Measurements from ENCODE around the gene ANKRD61.
A peak's percentile ranks its signal among the peaks of the same experiment; 100 is the strongest.
"Not testable (repeated sequence)": the region's sequence is repeated elsewhere in the genome, so short reads cannot be mapped to it uniquely, and the experiment has no call there.

The ANKRD61 gene

GRCh38 chr7:6035165-6035564 is 4.0 kb downstream of the ANKRD61 start:
- no peaks in the 10 kb centered on the region for H3K27me3 ChIP-seq (ENCODE audit: control insufficient read depth, insufficient read depth, low read length)
- H3K9me3 ChIP-seq (ENCODE audit: control insufficient read depth, insufficient read depth, low read length), result no peaks in the 10 kb centered on the region
- H3K4me3 ChIP-seq (ENCODE audit: low read depth, low read length), result no peak overlapping the region
- H3K9ac ChIP-seq (ENCODE audit: low read depth, low read length), result no peak overlapping the region
- peaks cover 93% of the 10 kb centered on the region for H3K36me3 ChIP-seq (ENCODE audit: control insufficient read depth, insufficient read depth, low read length)
- H3K27ac ChIP-seq (ENCODE audit: low read depth, low read length), result no peak overlapping the region
- H3K4me1 ChIP-seq (ENCODE audit: control insufficient read depth, insufficient read depth, low read length), result no peaks in the 10 kb centered on the region

GRCh38 chr7:6035686-6036085 is 4.5 kb downstream of the ANKRD61 start:
- Histone ChIP-seq H3K9me3 (ENCODE audit: control insufficient read depth, insufficient read depth, low read length) (no peaks in the 10 kb centered on the region), H3K27ac (ENCODE audit: low read depth, low read length) (no peak overlapping the region), H3K4me3 (ENCODE audit: low read depth, low read length) (no peak overlapping the region), H3K36me3 (ENCODE audit: control insufficient read depth, insufficient read depth, low read length) (peaks cover 94% of the 10 kb centered on the region), H3K4me1 (ENCODE audit: control insufficient read depth, insufficient read depth, low read length) (no peaks in the 10 kb centered on the region), H3K27me3 (ENCODE audit: control insufficient read depth, insufficient read depth, low read length) (no peaks in the 10 kb centered on the region), H3K9ac (ENCODE audit: low read depth, low read length) (no peak overlapping the region)

- Histone ChIP-seq H3K36me3 (ENCODE audit: control insufficient read depth, insufficient read depth, low read length) (peaks cover 83% of the 10 kb centered on the region), H3K9me3 (ENCODE audit: control insufficient read depth, insufficient read depth, low read length) (no peaks in the 10 kb centered on the region)
Observed at GRCh38 chr7:6049780-6050179, 18.6 kb downstream of the ANKRD61 start.

DNA sequence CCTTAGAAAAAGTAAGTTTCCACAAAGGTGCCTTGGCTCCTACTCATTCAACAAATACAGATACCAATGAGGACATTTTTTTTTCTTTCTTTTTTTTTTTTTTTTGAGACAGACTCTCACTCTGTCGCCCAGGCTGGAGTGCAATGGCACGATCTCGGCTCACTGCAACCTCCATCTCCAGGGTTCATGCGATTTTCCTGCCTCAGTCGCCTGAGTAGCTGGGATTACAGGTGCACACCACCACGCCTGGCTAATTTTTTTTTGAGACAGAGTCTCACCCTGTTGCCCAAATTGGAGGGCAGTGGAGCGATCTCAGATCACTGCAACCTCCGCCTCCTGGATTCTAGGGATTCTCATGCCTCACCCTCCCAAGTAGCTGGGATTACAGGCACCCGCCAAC is 20.0 kb downstream of the ANKRD61 start:
- not testable (repeated sequence) for H3K27me3 ChIP-seq (ENCODE audit: control insufficient read depth, insufficient read depth, low read length); H3K9ac ChIP-seq (ENCODE audit: low read depth, low read length); H3K4me1 ChIP-seq (ENCODE audit: control insufficient read depth, insufficient read depth, low read length); H3K9me3 ChIP-seq (ENCODE audit: control insufficient read depth, insufficient read depth, low read length); H3K27ac ChIP-seq (ENCODE audit: low read depth, low read length); H3K4me3 ChIP-seq (ENCODE audit: low read depth, low read length)
- H3K36me3 ChIP-seq (ENCODE audit: control insufficient read depth, insufficient read depth, low read length), result peaks cover 76% of the 10 kb centered on the region

More at GRCh38 chr7:6049780-6050179, 18.6 kb downstream of the ANKRD61 start:
- no peaks in the 10 kb centered on the region for H3K27me3 ChIP-seq (ENCODE audit: control insufficient read depth, insufficient read depth, low read length)
- no peak overlapping the region for H3K4me3 ChIP-seq (ENCODE audit: low read depth, low read length)
- H3K27ac ChIP-seq (ENCODE audit: low read depth, low read length), result no peak overlapping the region
- H3K9ac ChIP-seq (ENCODE audit: low read depth, low read length), result no peak overlapping the region
- no peaks in the 10 kb centered on the region for H3K4me1 ChIP-seq (ENCODE audit: control insufficient read depth, insufficient read depth, low read length)

DNA sequence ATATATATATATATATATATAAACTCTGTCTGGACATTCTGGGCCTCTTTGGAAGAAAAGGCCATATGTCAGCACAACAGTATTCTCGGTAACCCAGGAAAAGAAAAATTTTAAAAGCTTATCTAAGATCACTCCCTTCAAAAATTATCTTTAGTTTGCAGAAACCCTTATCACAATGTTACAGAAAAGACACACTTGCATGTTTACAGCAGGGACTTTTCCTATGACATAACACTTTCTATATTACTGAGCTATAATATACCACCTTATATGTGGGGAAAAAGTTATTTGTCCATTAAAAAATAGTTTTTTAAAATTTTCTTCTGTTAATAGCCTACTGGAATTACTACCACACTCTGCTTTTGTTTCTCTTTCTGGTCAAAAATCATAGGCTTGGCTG is 25.4 kb downstream of the ANKRD61 start:
- no peak overlapping the region for H3K4me3 ChIP-seq (ENCODE audit: low read depth, low read length)
- H3K27ac ChIP-seq (ENCODE audit: low read depth, low read length), result no peak overlapping the region
- H3K9me3 ChIP-seq (ENCODE audit: control insufficient read depth, insufficient read depth, low read length), result no peaks in the 10 kb centered on the region
- no peak overlapping the region for H3K9ac ChIP-seq (ENCODE audit: low read depth, low read length)
- H3K27me3 ChIP-seq (ENCODE audit: control insufficient read depth, insufficient read depth, low read length), result no peaks in the 10 kb centered on the region
- H3K4me1 ChIP-seq (ENCODE audit: control insufficient read depth, insufficient read depth, low read length), result peaks cover 3% of the 10 kb centered on the region; the same call in 1 of the 2 replicates
- H3K36me3 ChIP-seq (ENCODE audit: control insufficient read depth, insufficient read depth, low read length), result peaks cover 33% of the 10 kb centered on the region

DNA sequence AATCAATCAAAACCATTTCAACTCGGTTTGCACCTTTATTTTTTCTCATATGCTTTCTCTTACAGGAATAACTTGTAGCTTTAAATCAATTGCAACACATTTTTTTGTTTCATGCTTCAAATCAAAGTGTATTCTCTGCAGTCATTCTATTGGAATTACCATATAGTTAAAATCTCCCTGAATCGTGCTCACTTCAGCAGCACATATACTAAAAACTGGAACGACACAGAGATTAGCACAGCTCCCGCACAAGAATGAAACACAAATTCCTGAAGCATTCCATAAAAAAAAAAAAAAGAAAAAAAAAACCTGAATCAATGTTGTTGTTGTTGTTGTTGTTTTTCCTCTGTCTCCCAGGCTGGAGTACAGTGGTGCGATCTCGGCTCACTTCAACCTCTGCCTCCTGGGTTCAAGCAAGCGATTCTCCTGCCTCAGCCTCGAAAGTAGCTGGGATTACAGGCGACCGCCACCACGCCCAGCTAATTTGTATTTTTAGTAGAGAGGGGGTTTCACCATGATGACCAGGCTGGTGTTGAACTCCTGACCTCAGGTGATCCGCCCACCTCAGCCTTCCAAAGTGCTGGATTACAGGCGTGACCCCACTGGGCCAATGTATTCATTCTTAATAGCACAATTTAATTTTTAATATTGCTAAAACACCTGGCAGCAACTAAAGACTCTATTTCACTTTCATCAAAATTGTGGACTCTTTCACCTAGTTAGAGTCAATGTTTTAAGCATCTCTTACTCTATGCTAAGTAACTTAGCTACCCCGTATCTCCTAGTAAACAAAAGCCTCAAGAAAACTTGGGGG is 26.3 kb downstream of the ANKRD61 start:
- peak overlapping the region; percentile 98 for H3K4me3 ChIP-seq (ENCODE audit: low read depth, low read length)
- H3K4me1 ChIP-seq (ENCODE audit: control insufficient read depth, insufficient read depth, low read length), result peaks cover 3% of the 10 kb centered on the region; the same call in 1 of the 2 replicates
- no peak overlapping the region for H3K9ac ChIP-seq (ENCODE audit: low read depth, low read length)
- no peak overlapping the region for H3K27ac ChIP-seq (ENCODE audit: low read depth, low read length)
- H3K36me3 ChIP-seq (ENCODE audit: control insufficient read depth, insufficient read depth, low read length), result peaks cover 25% of the 10 kb centered on the region
- H3K27me3 ChIP-seq (ENCODE audit: control insufficient read depth, insufficient read depth, low read length), result no peaks in the 10 kb centered on the region
- no peaks in the 10 kb centered on the region for H3K9me3 ChIP-seq (ENCODE audit: control insufficient read depth, insufficient read depth, low read length)

DNA sequence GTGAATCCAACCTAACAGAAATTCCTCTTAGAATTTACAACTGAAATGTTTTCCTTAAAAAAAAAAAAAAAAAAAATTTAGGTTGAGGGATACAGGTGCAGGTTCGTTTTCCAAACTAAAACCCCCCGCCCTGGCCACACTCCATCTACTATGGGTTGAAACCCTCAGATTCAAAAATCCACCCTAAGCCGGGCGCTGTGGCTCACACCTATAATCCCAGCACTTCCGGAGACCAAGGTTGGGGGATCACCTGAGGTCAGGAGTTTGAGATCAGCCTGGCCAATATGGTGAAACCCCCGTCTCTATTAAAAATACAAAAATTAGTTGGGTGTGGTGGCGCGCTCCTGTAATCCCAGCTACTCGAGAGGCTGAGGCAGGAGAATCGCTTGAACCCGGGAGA is 28.8 kb downstream of the ANKRD61 start:
- not testable (repeated sequence) for H3K4me1 ChIP-seq (ENCODE audit: control insufficient read depth, insufficient read depth, low read length); H3K9me3 ChIP-seq (ENCODE audit: control insufficient read depth, insufficient read depth, low read length); H3K9ac ChIP-seq (ENCODE audit: low read depth, low read length); H3K27me3 ChIP-seq (ENCODE audit: control insufficient read depth, insufficient read depth, low read length); H3K4me3 ChIP-seq (ENCODE audit: low read depth, low read length); H3K27ac ChIP-seq (ENCODE audit: low read depth, low read length); H3K36me3 ChIP-seq (ENCODE audit: control insufficient read depth, insufficient read depth, low read length)

- Histone ChIP-seq H3K9ac (ENCODE audit: low read depth, low read length) (no peak overlapping the region), H3K4me1 (ENCODE audit: control insufficient read depth, insufficient read depth, low read length) (no peaks in the 10 kb centered on the region), H3K27ac (ENCODE audit: low read depth, low read length) (no peak overlapping the region)
Observed at GRCh38 chr7:6071406-6071805, 40.2 kb downstream of the ANKRD61 start.

GRCh38 chr7:6074612-6075380 is 43.6 kb downstream of the ANKRD61 start:
- no peak overlapping the region for H3K4me3 ChIP-seq (ENCODE audit: low read depth, low read length)
- H3K4me1 ChIP-seq (ENCODE audit: control insufficient read depth, insufficient read depth, low read length), result no peaks in the 10 kb centered on the region
- H3K9ac ChIP-seq (ENCODE audit: low read depth, low read length), result no peak overlapping the region
- no peaks in the 10 kb centered on the region for H3K27me3 ChIP-seq (ENCODE audit: control insufficient read depth, insufficient read depth, low read length)
- H3K9me3 ChIP-seq (ENCODE audit: control insufficient read depth, insufficient read depth, low read length), result no peaks in the 10 kb centered on the region
- H3K36me3 ChIP-seq (ENCODE audit: control insufficient read depth, insufficient read depth, low read length), result no peaks in the 10 kb centered on the region
- H3K27ac ChIP-seq (ENCODE audit: low read depth, low read length), result no peak overlapping the region

More at GRCh38 chr7:6071406-6071805, 40.2 kb downstream of the ANKRD61 start:
- H3K27me3 ChIP-seq (ENCODE audit: control insufficient read depth, insufficient read depth, low read length), result no peaks in the 10 kb centered on the region
- H3K9me3 ChIP-seq (ENCODE audit: control insufficient read depth, insufficient read depth, low read length), result no peaks in the 10 kb centered on the region
- no peaks in the 10 kb centered on the region for H3K36me3 ChIP-seq (ENCODE audit: control insufficient read depth, insufficient read depth, low read length)
- no peak overlapping the region for H3K4me3 ChIP-seq (ENCODE audit: low read depth, low read length)

DNA sequence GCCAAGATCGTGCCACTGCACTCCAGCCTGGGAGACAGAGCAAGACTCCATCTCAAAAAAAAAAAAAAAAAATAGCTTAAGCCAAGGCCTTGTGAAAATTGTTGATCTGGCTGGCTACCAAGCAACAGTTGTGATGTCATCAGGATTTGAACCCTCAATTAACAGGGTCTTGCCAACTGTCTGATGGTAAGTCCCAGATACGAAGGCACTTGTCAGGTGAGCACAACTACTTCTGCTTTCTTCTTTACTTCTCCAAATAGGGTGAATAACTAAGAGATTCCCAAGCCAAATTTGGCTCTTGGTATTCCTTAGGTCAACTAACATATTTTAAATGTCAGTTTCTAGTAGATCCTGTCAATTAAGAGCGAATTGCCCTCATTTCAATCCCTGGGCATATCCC is 47.4 kb downstream of the ANKRD61 start:
- Histone ChIP-seq H3K4me1 (ENCODE audit: control insufficient read depth, insufficient read depth, low read length) (no peaks in the 10 kb centered on the region), H3K9ac (ENCODE audit: low read depth, low read length) (no peak overlapping the region), H3K9me3 (ENCODE audit: control insufficient read depth, insufficient read depth, low read length) (no peaks in the 10 kb centered on the region), H3K4me3 (ENCODE audit: low read depth, low read length) (no peak overlapping the region), H3K36me3 (ENCODE audit: control insufficient read depth, insufficient read depth, low read length) (no peaks in the 10 kb centered on the region), H3K27me3 (ENCODE audit: control insufficient read depth, insufficient read depth, low read length) (no peaks in the 10 kb centered on the region), H3K27ac (ENCODE audit: low read depth, low read length) (no peak overlapping the region)

- not testable (repeated sequence) for H3K9ac ChIP-seq (ENCODE audit: low read depth, low read length); H3K4me3 ChIP-seq (ENCODE audit: low read depth, low read length); H3K4me1 ChIP-seq (ENCODE audit: control insufficient read depth, insufficient read depth, low read length); H3K27me3 ChIP-seq (ENCODE audit: control insufficient read depth, insufficient read depth, low read length); H3K9me3 ChIP-seq (ENCODE audit: control insufficient read depth, insufficient read depth, low read length); H3K27ac ChIP-seq (ENCODE audit: low read depth, low read length); H3K36me3 ChIP-seq (ENCODE audit: control insufficient read depth, insufficient read depth, low read length)
Observed at GRCh38 chr7:6083047-6083446, 51.9 kb downstream of the ANKRD61 start.

Data from HUES48 (cell line).